WTC11 (cell line): ENCODE results near the gene KNSTRN. TPM values are rescaled to one million over a fixed set of nuclear protein-coding genes. Genes with fewer than 3 reads are reported as not detected.
A peak's percentile ranks its signal among the peaks of the same experiment; 100 is the strongest.

Experiments used
- ATAC-seq: fragments of 200-7000 bp; cut with Tn5 transposase; 2 replicates; pipeline ENCODE4 v1.10.0; 2021; ENCODE audit warnings: mild to moderate bottlenecking, moderate library complexity
- CTCF ChIA-PET: fragments of 300-600 bp; sonication (Branson Sonifier 250); formaldehyde crosslinking; loops from one replicate; lab custom pipeline; 2021; ENCODE audit warnings: antibody characterized with exemption; lab: Charles Lee
- POLR2A ChIA-PET: fragments of 350-600 bp; sonication (Branson Sonifier 250); formaldehyde crosslinking; loops from one replicate; lab custom pipeline; 2021; ENCODE audit warnings: antibody characterized with exemption; lab: Charles Lee
- DNase-seq: peaks from one replicate; pipeline ENCODE4 v3.0.0; 2021; ENCODE audit warnings: low spot score
- H3K27ac Mint-ChIP-seq: 2 replicates; pipeline ENCODE4 v1.8.0; 2021; ENCODE audit warnings: mixed read lengths
- H3K27me3 Mint-ChIP-seq: 2 replicates; pipeline ENCODE4 v1.8.0; 2021; ENCODE audit warnings: low read depth, mild to moderate bottlenecking, moderate library complexity, mixed read lengths
- H3K36me3 Mint-ChIP-seq: 2 replicates; pipeline ENCODE4 v1.8.0; 2021; ENCODE audit warnings: mixed read lengths
- H3K4me1 Mint-ChIP-seq: 2 replicates; pipeline ENCODE4 v1.8.0; 2022; ENCODE audit warnings: mixed read lengths
- H3K4me3 Mint-ChIP-seq: 2 replicates; pipeline ENCODE4 v1.8.0; 2021; ENCODE audit warnings: mild to moderate bottlenecking, moderate library complexity, mixed read lengths
- H3K9me3 Mint-ChIP-seq: 2 replicates; pipeline ENCODE4 v1.8.0; 2021; ENCODE audit warnings: mixed read lengths
- ATF1 ChIP-seq: sonication (generic); formaldehyde crosslinking; IDR thresholded peaks from 2 replicates; pipeline ENCODE4 v1.8.1; 2023; ENCODE audit warnings: mild to moderate bottlenecking, moderate library complexity, missing genetic modification reagents
- CREB1 ChIP-seq: sonication (generic); formaldehyde crosslinking; IDR thresholded peaks from 2 replicates; pipeline ENCODE4 v1.8.0; 2023; ENCODE audit warnings: mild to moderate bottlenecking, missing genetic modification reagents
- GTF2I ChIP-seq: fragments of 250-450 bp; sonication (Bioruptor Pico); conservative IDR thresholded peaks from 2 replicates; pipeline ENCODE4 v1.4.0; 2021; ENCODE audit warnings: mild to moderate bottlenecking
- IRF2 ChIP-seq: sonication (generic); formaldehyde crosslinking; IDR thresholded peaks from 2 replicates; pipeline ENCODE4 v1.8.0; 2022; ENCODE audit warnings: low read depth, missing genetic modification reagents, borderline replicate concordance
- JAZF1 ChIP-seq: fragments of 250-450 bp; sonication (Bioruptor Pico); IDR thresholded peaks from 2 replicates; pipeline ENCODE4 v1.9.0; 2021; ENCODE audit warnings: moderate library complexity, mild to moderate bottlenecking, inconsistent platforms
- NFYB ChIP-seq: sonication (generic); formaldehyde crosslinking; conservative IDR thresholded peaks from 2 replicates; pipeline ENCODE4 v1.8.0; 2022; ENCODE audit warnings: low read depth, missing genetic modification reagents
- SMAD4 ChIP-seq: sonication (generic); formaldehyde crosslinking; IDR thresholded peaks from 2 replicates; pipeline ENCODE4 v1.8.0; 2022; ENCODE audit warnings: mild to moderate bottlenecking, missing genetic modification reagents
- SOX15 ChIP-seq: fragments of 250-450 bp; sonication (Bioruptor Pico); IDR thresholded peaks from 2 replicates; pipeline ENCODE4 v1.9.0; 2021; ENCODE audit warnings: mild to moderate bottlenecking
- SP1 ChIP-seq: sonication (generic); formaldehyde crosslinking; conservative IDR thresholded peaks from 2 replicates; pipeline ENCODE4 v1.8.1; 2022; ENCODE audit warnings: missing genetic modification reagents
- ZNF138 ChIP-seq: sonication (generic); formaldehyde crosslinking; conservative IDR thresholded peaks from 2 replicates; pipeline ENCODE4 v1.8.1; 2022; ENCODE audit warnings: mild to moderate bottlenecking, moderate library complexity, missing genetic modification reagents
- ZNF232 ChIP-seq: sonication (generic); formaldehyde crosslinking; IDR thresholded peaks from 2 replicates; pipeline ENCODE4 v1.8.0; 2022; ENCODE audit warnings: mild to moderate bottlenecking, missing genetic modification reagents
- ZNF263 ChIP-seq: sonication (generic); formaldehyde crosslinking; IDR thresholded peaks from 2 replicates; pipeline ENCODE4 v1.8.1; 2022; ENCODE audit warnings: low read depth, mild to moderate bottlenecking, moderate library complexity, missing genetic modification reagents
- ZNF317 ChIP-seq: sonication (generic); formaldehyde crosslinking; IDR thresholded peaks from 2 replicates; pipeline ENCODE4 v1.8.1; 2023; ENCODE audit warnings: low read depth, mild to moderate bottlenecking, moderate library complexity, missing genetic modification reagents, borderline replicate concordance
- ZNF396 ChIP-seq: fragments of 250-450 bp; sonication (Bioruptor Pico); IDR thresholded peaks from 2 replicates; pipeline ENCODE4 v1.8.0; 2021; ENCODE audit warnings: mild to moderate bottlenecking, moderate library complexity, borderline replicate concordance
- ZNF423 ChIP-seq: fragments of 250-450 bp; sonication (Bioruptor Pico); IDR thresholded peaks from 2 replicates; pipeline ENCODE4 v2.1.2; 2022; ENCODE audit warnings: mild to moderate bottlenecking, moderate library complexity
- total RNA-seq: library from RNA; stranded (reverse); gene quantifications from 3 replicates; pipeline ENCODE4 v1.2.3, GENCODE V29; 2021
- TF ChIP-seq, protein P1 (sequence below): fragments of 250-450 bp; sonication (Bioruptor Pico); IDR thresholded peaks from 2 replicates; pipeline ENCODE4 v1.8.0; 2021; ENCODE audit warnings: mild to moderate bottlenecking
- TF ChIP-seq, protein P2 (sequence below): sonication (generic); formaldehyde crosslinking; IDR thresholded peaks from 2 replicates; pipeline ENCODE4 v1.8.1; 2023; ENCODE audit warnings: mild to moderate bottlenecking, moderate library complexity, missing genetic modification reagents
- TF ChIP-seq, protein P3 (sequence below): sonication (generic); formaldehyde crosslinking; IDR thresholded peaks from 2 replicates; pipeline ENCODE4 v1.8.0; 2022; ENCODE audit warnings: mild to moderate bottlenecking, missing genetic modification reagents
- TF ChIP-seq, protein P4 (sequence below): sonication (generic); formaldehyde crosslinking; IDR thresholded peaks from 2 replicates; pipeline ENCODE4 v1.8.1; 2022; ENCODE audit warnings: mild to moderate bottlenecking, moderate library complexity, missing genetic modification reagents
- TF ChIP-seq, protein P5 (sequence below): fragments of 250-450 bp; sonication (Bioruptor Pico); IDR thresholded peaks from 2 replicates; pipeline ENCODE4 v1.9.0; 2021; ENCODE audit warnings: moderate library complexity, mild to moderate bottlenecking, inconsistent platforms, borderline replicate concordance
- TF ChIP-seq, protein P6 (sequence below): fragments of 250-450 bp; sonication (Bioruptor Pico); IDR thresholded peaks from 2 replicates; pipeline ENCODE4 v2.1.2; 2022; ENCODE audit warnings: mild to moderate bottlenecking, moderate library complexity

The KNSTRN gene
- total RNA-seq, 1 experiment from 2014 or later: 73.4 TPM

DNA sequence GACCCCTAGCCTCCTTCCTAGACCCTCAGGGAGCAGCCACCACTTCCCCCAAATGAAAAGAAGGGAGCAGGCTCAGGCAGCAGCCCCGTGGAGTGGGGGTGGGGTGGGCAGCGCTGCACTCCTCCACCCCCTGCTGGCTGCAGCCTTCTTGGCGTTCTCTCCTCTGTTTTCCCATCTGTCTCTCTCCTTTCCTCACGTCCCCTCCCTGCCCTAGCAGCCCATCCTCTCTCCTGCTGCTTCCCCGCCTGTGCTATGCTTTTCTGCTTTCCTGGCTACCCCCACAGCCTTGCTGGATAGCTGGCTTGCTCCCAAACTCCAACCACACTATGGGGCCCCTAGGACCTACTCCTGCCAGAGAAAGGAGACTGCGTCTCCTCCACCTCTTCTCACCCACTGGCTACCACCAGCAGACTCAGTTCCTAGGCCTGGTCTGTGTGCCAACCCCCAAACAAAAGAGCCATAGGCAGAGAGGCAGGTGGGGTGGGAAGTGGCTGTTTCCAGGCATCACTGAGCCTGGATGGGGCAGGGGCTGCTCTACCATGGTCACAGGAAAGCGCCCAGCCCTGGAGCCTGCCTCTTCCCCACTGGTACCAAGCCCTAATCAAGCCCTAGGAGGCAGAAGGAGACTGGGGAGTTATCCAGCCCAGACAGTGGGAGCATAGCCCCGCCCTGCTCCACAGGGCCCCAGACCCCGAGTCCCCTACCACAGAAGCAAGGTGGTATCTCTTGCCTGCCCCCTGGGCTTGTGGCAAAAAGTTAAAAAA is 27.9 kb upstream of the KNSTRN start:
- ChIA-PET POLR2A (no interaction called here), CTCF (interaction anchor here (0.9 to 7.2 kb wide), 10 partner anchors 11 to 80 kb away, joined by 3 to 63 read pairs (median 4); partner anchors contain the start of genes CCDC9B and PLCB2)
- Mint-ChIP-seq H3K36me3 (no peaks in the 10 kb centered on the region), H3K9me3 (no peaks in the 10 kb centered on the region), H3K4me3 (no peak overlapping the region; the same call in 1 of the 2 replicates), H3K27ac (no peak overlapping the region), H3K27me3 (peaks cover 25% of the 10 kb centered on the region), H3K4me1 (peaks cover 32% of the 10 kb centered on the region)
- peak; percentile 22; the same call in 1 of the 2 replicates for TF ChIP-seq ZNF423
- TF ChIP-seq SMAD4: no peak
- TF ChIP-seq, protein P1, sequence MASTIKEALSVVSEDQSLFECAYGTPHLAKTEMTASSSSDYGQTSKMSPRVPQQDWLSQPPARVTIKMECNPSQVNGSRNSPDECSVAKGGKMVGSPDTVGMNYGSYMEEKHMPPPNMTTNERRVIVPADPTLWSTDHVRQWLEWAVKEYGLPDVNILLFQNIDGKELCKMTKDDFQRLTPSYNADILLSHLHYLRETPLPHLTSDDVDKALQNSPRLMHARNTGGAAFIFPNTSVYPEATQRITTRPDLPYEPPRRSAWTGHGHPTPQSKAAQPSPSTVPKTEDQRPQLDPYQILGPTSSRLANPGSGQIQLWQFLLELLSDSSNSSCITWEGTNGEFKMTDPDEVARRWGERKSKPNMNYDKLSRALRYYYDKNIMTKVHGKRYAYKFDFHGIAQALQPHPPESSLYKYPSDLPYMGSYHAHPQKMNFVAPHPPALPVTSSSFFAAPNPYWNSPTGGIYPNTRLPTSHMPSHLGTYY (CRISPR knock-in tag): no peak
- TF ChIP-seq, protein P2, sequence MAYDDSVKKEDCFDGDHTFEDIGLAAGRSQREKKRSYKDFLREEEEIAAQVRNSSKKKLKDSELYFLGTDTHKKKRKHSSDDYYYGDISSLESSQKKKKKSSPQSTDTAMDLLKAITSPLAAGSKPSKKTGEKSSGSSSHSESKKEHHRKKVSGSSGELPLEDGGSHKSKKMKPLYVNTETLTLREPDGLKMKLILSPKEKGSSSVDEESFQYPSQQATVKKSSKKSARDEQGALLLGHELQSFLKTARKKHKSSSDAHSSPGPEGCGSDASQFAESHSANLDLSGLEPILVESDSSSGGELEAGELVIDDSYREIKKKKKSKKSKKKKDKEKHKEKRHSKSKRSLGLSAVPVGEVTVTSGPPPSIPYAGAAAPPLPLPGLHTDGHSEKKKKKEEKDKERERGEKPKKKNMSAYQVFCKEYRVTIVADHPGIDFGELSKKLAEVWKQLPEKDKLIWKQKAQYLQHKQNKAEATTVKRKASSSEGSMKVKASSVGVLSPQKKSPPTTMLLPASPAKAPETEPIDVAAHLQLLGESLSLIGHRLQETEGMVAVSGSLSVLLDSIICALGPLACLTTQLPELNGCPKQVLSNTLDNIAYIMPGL (CRISPR knock-in tag): no peak
- TF ChIP-seq, protein P3, sequence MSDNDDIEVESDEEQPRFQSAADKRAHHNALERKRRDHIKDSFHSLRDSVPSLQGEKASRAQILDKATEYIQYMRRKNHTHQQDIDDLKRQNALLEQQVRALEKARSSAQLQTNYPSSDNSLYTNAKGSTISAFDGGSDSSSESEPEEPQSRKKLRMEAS (CRISPR knock-in tag): no peak
- no peak; the same call in 1 of the 2 replicates for TF ChIP-seq SP1 (CRISPR knock-in tag)
- TF ChIP-seq JAZF1 (CRISPR knock-in tag): no peak
- TF ChIP-seq ZNF232 (CRISPR knock-in tag): no peak
- DNase-seq (peak; percentile 61), ATAC-seq (peak; percentile 31)

DNA sequence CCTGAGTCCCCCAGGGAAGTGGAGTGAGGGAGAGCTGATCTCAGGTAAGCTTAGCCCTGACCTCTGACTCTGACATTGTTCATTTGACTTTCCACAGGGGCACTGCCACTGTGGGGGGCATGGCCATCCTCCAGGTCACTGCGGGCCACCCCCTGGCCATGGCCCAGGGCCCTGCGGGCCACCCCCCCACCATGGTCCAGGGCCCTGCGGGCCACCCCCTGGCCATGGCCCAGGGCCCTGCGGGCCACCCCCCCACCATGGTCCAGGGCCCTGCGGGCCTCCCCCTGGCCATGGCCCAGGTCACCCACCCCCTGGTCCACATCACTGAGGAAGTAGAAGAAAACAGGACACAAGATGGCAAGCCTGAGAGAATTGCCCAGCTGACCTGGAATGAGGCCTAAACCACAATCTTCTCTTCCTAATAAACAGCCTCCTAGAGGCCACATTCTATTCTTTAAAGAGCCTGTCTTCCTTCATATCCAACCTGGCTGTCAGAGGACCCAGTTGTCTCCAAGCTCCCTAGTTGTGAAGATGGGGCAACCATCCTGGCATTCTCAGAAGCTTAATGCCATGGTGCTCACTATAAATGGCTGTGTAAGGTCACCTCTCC is 26.4 kb upstream of the KNSTRN start:
- ATAC-seq: no peak

DNA sequence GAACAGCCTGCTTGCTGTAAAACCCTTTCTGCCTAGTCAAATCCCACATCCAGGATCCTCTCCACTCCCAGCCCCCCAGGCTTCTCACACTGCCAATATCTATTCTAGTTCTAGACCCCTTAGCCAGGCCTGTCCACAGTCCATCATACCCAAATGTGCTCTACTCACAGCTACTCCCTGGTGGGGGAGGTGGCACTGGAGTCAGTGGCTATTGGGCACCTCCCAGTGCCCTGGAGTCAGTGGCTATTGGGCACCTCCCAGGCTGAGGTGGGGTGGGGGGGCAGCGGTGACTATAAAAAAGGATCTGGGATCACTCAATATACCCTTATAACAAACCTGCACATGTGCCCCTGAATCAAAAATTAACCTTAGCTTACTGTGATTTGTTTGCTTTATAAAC is 25.3 kb upstream of the KNSTRN start:
- no peak overlapping the region for H3K27ac Mint-ChIP-seq
- DNase-seq (no peak), ATAC-seq (no peak)
- no peaks in the 10 kb centered on the region for H3K36me3 Mint-ChIP-seq
- peak overlapping the region; percentile 72 for H3K4me3 Mint-ChIP-seq
- ChIA-PET POLR2A (interaction anchor here (0.9 kb wide), 1 partner anchor 9 kb away, joined by 3 read pairs; no protein-coding TSS in a partner anchor), CTCF (interaction anchor here (1.0 to 7.2 kb wide), 8 partner anchors 10 to 83 kb away, joined by 3 to 63 read pairs (median 8); no protein-coding TSS in a partner anchor)
- peaks cover 30% of the 10 kb centered on the region for H3K27me3 Mint-ChIP-seq
- TF ChIP-seq NFYB (CRISPR knock-in tag): no peak
- TF ChIP-seq, protein P4, sequence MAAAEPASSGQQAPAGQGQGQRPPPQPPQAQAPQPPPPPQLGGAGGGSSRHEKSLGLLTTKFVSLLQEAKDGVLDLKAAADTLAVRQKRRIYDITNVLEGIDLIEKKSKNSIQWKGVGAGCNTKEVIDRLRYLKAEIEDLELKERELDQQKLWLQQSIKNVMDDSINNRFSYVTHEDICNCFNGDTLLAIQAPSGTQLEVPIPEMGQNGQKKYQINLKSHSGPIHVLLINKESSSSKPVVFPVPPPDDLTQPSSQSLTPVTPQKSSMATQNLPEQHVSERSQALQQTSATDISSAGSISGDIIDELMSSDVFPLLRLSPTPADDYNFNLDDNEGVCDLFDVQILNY (CRISPR knock-in tag): no peak
- no peak for TF ChIP-seq ATF1 (CRISPR knock-in tag)
- no peak for TF ChIP-seq CREB1
- TF ChIP-seq ZNF396 (CRISPR knock-in tag): no peak
- TF ChIP-seq ZNF138 (CRISPR knock-in tag): no peak
- no peak for TF ChIP-seq ZNF317
- TF ChIP-seq, protein P5, sequence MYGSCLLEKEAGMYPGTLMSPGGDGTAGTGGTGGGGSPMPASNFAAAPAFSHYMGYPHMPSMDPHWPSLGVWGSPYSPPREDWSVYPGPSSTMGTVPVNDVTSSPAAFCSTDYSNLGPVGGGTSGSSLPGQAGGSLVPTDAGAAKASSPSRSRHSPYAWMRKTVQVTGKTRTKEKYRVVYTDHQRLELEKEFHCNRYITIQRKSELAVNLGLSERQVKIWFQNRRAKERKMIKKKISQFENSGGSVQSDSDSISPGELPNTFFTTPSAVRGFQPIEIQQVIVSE (CRISPR knock-in tag): no peak
- TF ChIP-seq IRF2 (CRISPR knock-in tag): no peak
- H3K9me3 Mint-ChIP-seq: no peaks in the 10 kb centered on the region
- peaks cover 32% of the 10 kb centered on the region for H3K4me1 Mint-ChIP-seq

More for the DNA sequence above, 26.4 kb upstream of the KNSTRN start:
- ChIA-PET POLR2A (interaction anchor here (1.0 kb wide), 1 partner anchor 26 kb away, joined by 3 read pairs; the partner anchor contains the start of gene KNSTRN), CTCF (interaction anchor here (1.3 to 7.2 kb wide), 5 partner anchors 12 to 81 kb away, joined by 4 to 63 read pairs (median 12); partner anchors contain the start of gene CCDC9B)
- Mint-ChIP-seq H3K9me3 (no peaks in the 10 kb centered on the region), H3K36me3 (no peaks in the 10 kb centered on the region), H3K4me1 (peaks cover 32% of the 10 kb centered on the region), H3K27me3 (peaks cover 27% of the 10 kb centered on the region), H3K27ac (no peak overlapping the region), H3K4me3 (no peak overlapping the region)
- TF ChIP-seq CREB1: no peak
- TF ChIP-seq, protein P6, sequence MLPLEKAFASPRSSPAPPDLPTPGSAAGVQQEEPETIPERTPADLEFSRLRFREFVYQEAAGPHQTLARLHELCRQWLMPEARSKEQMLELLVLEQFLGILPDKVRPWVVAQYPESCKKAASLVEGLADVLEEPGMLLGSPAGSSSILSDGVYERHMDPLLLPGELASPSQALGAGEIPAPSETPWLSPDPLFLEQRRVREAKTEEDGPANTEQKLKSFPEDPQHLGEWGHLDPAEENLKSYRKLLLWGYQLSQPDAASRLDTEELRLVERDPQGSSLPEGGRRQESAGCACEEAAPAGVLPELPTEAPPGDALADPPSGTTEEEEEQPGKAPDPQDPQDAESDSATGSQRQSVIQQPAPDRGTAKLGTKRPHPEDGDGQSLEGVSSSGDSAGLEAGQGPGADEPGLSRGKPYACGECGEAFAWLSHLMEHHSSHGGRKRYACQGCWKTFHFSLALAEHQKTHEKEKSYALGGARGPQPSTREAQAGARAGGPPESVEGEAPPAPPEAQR: no peak
- no peak for TF ChIP-seq SOX15
- no peak for TF ChIP-seq GTF2I (CRISPR knock-in tag)
- TF ChIP-seq ZNF263 (CRISPR knock-in tag): no peak
- no peak for TF ChIP-seq SMAD4
- DNase-seq: no peak
